Thyroid gland (tissue), 4 donors: ENCODE data around the gene ZBTB4. TPM values are rescaled to one million over a fixed set of nuclear protein-coding genes. Genes with fewer than 3 reads are reported as not detected.

Experiments used
- DNase-seq, 2 donors: peaks; one replicate each; pipeline ENCODE4 v3.0.0-alpha.2; 2019
- H3K27ac ChIP-seq, 3 donors: fragments of 200-600 bp; sonication (generic); 1 replicate in 2 of 3; 2 replicates in 1 of 3; pipeline ENCODE4 v1.5.1; 2016 to 2019; ENCODE audit warnings: mild to moderate bottlenecking in 1 of 3, moderate library complexity in 1 of 3
- H3K27me3 ChIP-seq: fragments of 200-600 bp; sonication (generic); one replicate; pipeline ENCODE4 v1.5.1; 2019
- H3K36me3 ChIP-seq, 2 donors: fragments of 200-600 bp; sonication (generic); one replicate each; pipeline ENCODE4 v1.5.1; 2016 to 2019
- H3K4me1 ChIP-seq, 2 donors: fragments of 200-600 bp; sonication (generic); one replicate each; pipeline ENCODE4 v1.5.1; 2017 to 2019
- H3K4me3 ChIP-seq, 3 donors: fragments of 200-600 bp; sonication (generic); replicated peaks in 1 of 3; 1 replicate in 2 of 3; 2 replicates in 1 of 3; pipeline ENCODE4 v1.5.1; 2016; ENCODE audit warnings: mild to moderate bottlenecking in 1 of 3
- H3K9me3 ChIP-seq: fragments of 200-600 bp; sonication (generic); one replicate; pipeline ENCODE4 v1.5.1; 2017
- POLR2A ChIP-seq, 2 donors: fragments of 450-650 bp; IDR thresholded peaks; one replicate each; pipeline ENCODE4 v1.6.1; 2017; ENCODE audit warnings: antibody characterized with exemption in 2 of 2, mild to moderate bottlenecking in 2 of 2, moderate library complexity in 1 of 2
- WGBS, 2 donors: methylation state at CpG; one replicate each; pipeline ENCODE4 v1.1.5; 2017; 5-methylcytosine and 5-hydroxymethylcytosine counted together
- intact Hi-C: fragments of 100-400 bp; cut with DNase I; formaldehyde crosslinking; loops from one replicate; pipeline ENCODE4 v1.15.1; 2023
- total RNA-seq, 4 donors: library from RNA; depleted of rRNA; stranded (reverse); fragments of >200 nt; gene quantifications; one replicate each; pipeline ENCODE4 v1.2.3, GENCODE V29; 2016
- TF ChIP-seq, protein P1 (sequence below), 6 experiments: fragments of 200-600 bp in 3 of 6; fragments of 450-650 bp in 3 of 6; sonication (generic) in 3 of 6; IDR thresholded peaks; one replicate each; pipeline ENCODE4 v1.5.1; 2016 to 2019; ENCODE audit warnings: antibody characterized with exemption in 6 of 6, mild to moderate bottlenecking in 2 of 6, inconsistent platforms in 1 of 6, moderate library complexity in 1 of 6

The ZBTB4 gene
- total RNA-seq, 4 donors from 2014 or later = 58.5 to 85.2 (median 79.9) TPM

GRCh38 chr17:7468804-7469389 is 10.5 kb downstream of the ZBTB4 start:
- TF ChIP-seq POLR2A (IDR thresholded peaks at IDR 0.05) = no peak
- TF ChIP-seq, protein P1, sequence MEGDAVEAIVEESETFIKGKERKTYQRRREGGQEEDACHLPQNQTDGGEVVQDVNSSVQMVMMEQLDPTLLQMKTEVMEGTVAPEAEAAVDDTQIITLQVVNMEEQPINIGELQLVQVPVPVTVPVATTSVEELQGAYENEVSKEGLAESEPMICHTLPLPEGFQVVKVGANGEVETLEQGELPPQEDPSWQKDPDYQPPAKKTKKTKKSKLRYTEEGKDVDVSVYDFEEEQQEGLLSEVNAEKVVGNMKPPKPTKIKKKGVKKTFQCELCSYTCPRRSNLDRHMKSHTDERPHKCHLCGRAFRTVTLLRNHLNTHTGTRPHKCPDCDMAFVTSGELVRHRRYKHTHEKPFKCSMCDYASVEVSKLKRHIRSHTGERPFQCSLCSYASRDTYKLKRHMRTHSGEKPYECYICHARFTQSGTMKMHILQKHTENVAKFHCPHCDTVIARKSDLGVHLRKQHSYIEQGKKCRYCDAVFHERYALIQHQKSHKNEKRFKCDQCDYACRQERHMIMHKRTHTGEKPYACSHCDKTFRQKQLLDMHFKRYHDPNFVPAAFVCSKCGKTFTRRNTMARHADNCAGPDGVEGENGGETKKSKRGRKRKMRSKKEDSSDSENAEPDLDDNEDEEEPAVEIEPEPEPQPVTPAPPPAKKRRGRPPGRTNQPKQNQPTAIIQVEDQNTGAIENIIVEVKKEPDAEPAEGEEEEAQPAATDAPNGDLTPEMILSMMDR (IDR thresholded peaks at IDR 0.05) = no peak
- H3K36me3 ChIP-seq = peaks cover 5 to 10% of the 10 kb centered on the region in 2 donors
- H3K4me3 ChIP-seq = no peak overlapping the region
- peaks cover 32 to 47% of the 10 kb centered on the region in 2 donors for H3K4me1 ChIP-seq
- H3K27ac ChIP-seq = peak overlapping the region in 2 of 3 donors; percentile 4 to 50
- 58 to 64% methylated on average over 12 of the region's 12 CpGs for WGBS, 2 donors
- no peaks in the 10 kb centered on the region for H3K9me3 ChIP-seq
- DNase-seq = peak; percentile 50 to 62
- intact Hi-C loops = no loop called here
- no peaks in the 10 kb centered on the region for H3K27me3 ChIP-seq

GRCh38 chr17:7468290-7468689 is 11.1 kb downstream of the ZBTB4 start:
- 89 to 96% methylated on average over 11 of the region's 11 CpGs for WGBS, 2 donors
- DNase-seq = no peak
- Histone ChIP-seq H3K9me3 (no peaks in the 10 kb centered on the region), H3K4me3 (no peak overlapping the region), H3K36me3 (peaks cover 11 to 16% of the 10 kb centered on the region in 2 donors), H3K27me3 (no peaks in the 10 kb centered on the region), H3K27ac (peak overlapping the region in 2 of 3 donors; percentile 50 to 66), H3K4me1 (peaks cover 32 to 47% of the 10 kb centered on the region in 2 donors)
- intact Hi-C loops = no loop called here
- TF ChIP-seq, protein P1 (IDR thresholded peaks at IDR 0.05) = no peak
- no peak for TF ChIP-seq POLR2A (IDR thresholded peaks at IDR 0.05)

GRCh38 chr17:7467498-7467897 is 11.9 kb downstream of the ZBTB4 start:
- Histone ChIP-seq H3K9me3 (no peaks in the 10 kb centered on the region), H3K27me3 (no peaks in the 10 kb centered on the region), H3K36me3 (peaks cover 19 to 24% of the 10 kb centered on the region in 2 donors), H3K4me3 (no peak overlapping the region), H3K27ac (peak overlapping the region; percentile 54 to 74 (median 66)), H3K4me1 (peaks cover 32 to 47% of the 10 kb centered on the region in 2 donors)
- TF ChIP-seq, protein P1 (IDR thresholded peaks at IDR 0.05) = no peak
- TF ChIP-seq POLR2A (IDR thresholded peaks at IDR 0.05) = no peak
- DNase-seq = no peak
- intact Hi-C loops = no loop called here
- 67 to 80% methylated on average over 2 to 3 of the region's 3 CpGs for WGBS, 2 donors

DNA sequence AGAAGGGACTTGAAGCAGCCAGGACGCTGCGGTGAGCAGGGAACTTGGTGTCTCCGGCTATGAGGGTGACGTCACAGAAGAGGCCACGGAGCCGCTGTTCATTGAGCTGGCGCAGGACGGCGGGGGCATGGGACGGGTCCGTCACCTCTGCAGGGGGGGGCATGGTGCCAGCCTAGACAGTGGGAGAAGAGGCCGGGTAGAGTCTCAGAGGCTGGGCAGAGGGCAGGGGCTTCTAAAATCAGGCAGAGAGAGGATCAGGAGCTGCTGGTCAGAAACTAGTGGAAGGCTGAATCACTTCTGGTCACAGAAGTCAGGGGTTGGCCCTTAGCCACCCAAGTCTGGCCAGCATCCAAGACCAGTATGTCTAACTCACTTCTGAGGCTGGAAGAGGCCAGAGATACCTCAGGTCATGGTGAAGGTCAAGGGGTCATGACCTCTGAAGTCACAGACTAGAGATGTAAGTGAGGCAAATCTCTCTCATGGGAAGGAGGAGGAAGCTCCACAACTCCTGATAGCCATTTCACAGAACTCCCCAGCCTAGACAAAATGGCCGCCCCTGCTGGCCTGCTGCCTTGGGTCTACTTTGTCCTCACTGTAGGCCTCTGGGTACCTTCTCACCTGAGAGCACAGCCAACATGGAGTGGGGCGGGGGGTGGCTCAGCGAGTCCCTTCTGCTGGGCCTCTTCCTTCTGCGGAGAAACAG is 12.6 kb downstream of the ZBTB4 start:
- Histone ChIP-seq H3K27me3 (no peaks in the 10 kb centered on the region), H3K9me3 (no peaks in the 10 kb centered on the region), H3K36me3 (peaks cover 24 to 31% of the 10 kb centered on the region in 2 donors), H3K4me3 (no peak overlapping the region), H3K4me1 (peaks cover 29 to 43% of the 10 kb centered on the region in 2 donors), H3K27ac (peak overlapping the region; percentile 54 to 74 (median 66))
- WGBS, 2 donors = 46 to 47% methylated on average over 16 of the region's 16 CpGs
- intact Hi-C loops = no loop called here
- DNase-seq = peak; percentile 78 to 85
- TF ChIP-seq, protein P1 (IDR thresholded peaks at IDR 0.05) = no peak
- TF ChIP-seq POLR2A (IDR thresholded peaks at IDR 0.05) = no peak

DNA sequence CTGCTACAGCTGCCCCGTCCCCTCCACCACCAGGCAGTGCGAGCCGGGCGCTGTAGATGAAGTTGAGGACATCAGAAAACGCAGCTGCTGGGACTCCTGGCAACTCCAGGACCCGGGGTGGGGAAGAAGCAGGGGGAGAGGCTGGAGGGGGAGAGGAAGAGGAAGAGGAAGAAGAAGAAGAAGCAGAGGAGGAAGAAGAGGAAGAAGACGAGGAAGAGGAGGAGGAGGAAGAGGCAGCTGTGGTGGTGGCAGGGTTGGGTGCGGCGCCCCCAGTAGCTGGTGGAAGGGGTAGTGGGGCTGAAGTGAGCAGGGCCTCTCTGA is 13.2 kb downstream of the ZBTB4 start:
- no peaks in the 10 kb centered on the region for H3K9me3 ChIP-seq
- H3K4me3 ChIP-seq = no peak overlapping the region
- peaks cover 24 to 33% of the 10 kb centered on the region in 2 donors for H3K36me3 ChIP-seq
- 77 to 87% methylated on average over 9 of the region's 9 CpGs for WGBS, 2 donors
- TF ChIP-seq, protein P1 (IDR thresholded peaks at IDR 0.05) = no peak
- TF ChIP-seq POLR2A (IDR thresholded peaks at IDR 0.05) = no peak
- intact Hi-C loops = no loop called here
- H3K27me3 ChIP-seq = no peaks in the 10 kb centered on the region
- H3K27ac ChIP-seq = peak overlapping the region; percentile 54 to 74 (median 66)
- peaks cover 28 to 38% of the 10 kb centered on the region in 2 donors for H3K4me1 ChIP-seq
- no peak for DNase-seq
